Measurements from ENCODE around the gene OR2H1. TPM values are rescaled to one million over a fixed set of nuclear protein-coding genes. Genes with fewer than 3 reads are reported as not detected.

OR2H1 gene
- total RNA-seq, 1 donor from 2014 or later, result not detected

- intact Hi-C loops (cut with micrococcal nuclease), result no loop called here
- DNase-seq (no peak), ATAC-seq (no peak)
These were observed 48.9 kb downstream of the OR2H1 start for GRCh38 chr6:29505808-29506207.

GRCh38 chr6:29506446-29507067, 49.6 kb downstream of the OR2H1 start:
- no peak for ATAC-seq
- intact Hi-C loops (cut with micrococcal nuclease), result no loop called here

GRCh38 chr6:29507319-29507718, 50.4 kb downstream of the OR2H1 start:
- ATAC-seq (no peak), DNase-seq (no peak)
- intact Hi-C loops (cut with micrococcal nuclease), result no loop called here

More at GRCh38 chr6:29506446-29507067, 49.6 kb downstream of the OR2H1 start:
- DNase-seq, result no peak

- intact Hi-C loops (cut with micrococcal nuclease), result no loop called here
- DNase-seq (no peak), ATAC-seq (no peak)
These were observed 52.3 kb downstream of the OR2H1 start for GRCh38 chr6:29509239-29509638.

- DNase-seq, result no peak
- no peak for ATAC-seq
- intact Hi-C loops (cut with micrococcal nuclease), result no loop called here
These were observed 52.8 kb downstream of the OR2H1 start for GRCh38 chr6:29509711-29510110.

GRCh38 chr6:29510202-29510601, 53.2 kb downstream of the OR2H1 start:
- ATAC-seq (no peak), DNase-seq (no peak)
- intact Hi-C loops (cut with micrococcal nuclease), result no loop called here

GRCh38 chr6:29510746-29511300, 53.9 kb downstream of the OR2H1 start:
- ATAC-seq (no peak), DNase-seq (no peak)
- intact Hi-C loops (cut with micrococcal nuclease), result no loop called here

Other genes with a start within 250 kb of the OR2H1 start
- not detected for gene OR14J1, start 155.5 kb upstream of the OR2H1 start, total RNA-seq
- not detected for gene OR5V1, start 88.3 kb upstream of the OR2H1 start, total RNA-seq
- not detected for gene OR12D3, start 81.9 kb upstream of the OR2H1 start, total RNA-seq
- gene OR12D2, start 61.5 kb upstream of the OR2H1 start, total RNA-seq, result not detected
- gene OR12D1, start 42.2 kb upstream of the OR2H1 start, total RNA-seq, result not detected
- not detected for gene OR10C1, start 17.8 kb upstream of the OR2H1 start, total RNA-seq
- not detected for gene OR11A1, start 84 bp upstream of the OR2H1 start, total RNA-seq
- 0.40 TPM for gene MAS1L, start 30.8 kb downstream of the OR2H1 start, total RNA-seq
- not detected for gene UBD, start 102.6 kb downstream of the OR2H1 start, total RNA-seq
- gene OR2H2, start 128.0 kb downstream of the OR2H1 start, total RNA-seq, result not detected
- 22.6 TPM for gene GABBR1, start 176.0 kb downstream of the OR2H1 start, total RNA-seq
- 5.4 TPM for gene MOG, start 199.9 kb downstream of the OR2H1 start, total RNA-seq
- gene ZFP57, start 224.0 kb downstream of the OR2H1 start, total RNA-seq, result not detected

All from left ventricle myocardium superior (tissue), 1 donor.